ENCODE results near the gene NRG3.

The NRG3 gene

GRCh38 chr10:82922755-82923154 is 1047.8 kb downstream of the NRG3 start:
- no peak for DNase-seq (ENCODE audit: extremely low spot score)
- TF ChIP-seq CTCF (IDR thresholded peaks at IDR 0.05; ENCODE audit: control extremely low read depth, extremely low read depth, low read depth, missing control alignments): no peak
- CTCF ChIA-PET: interaction anchor here (1.2 kb wide), 1 partner anchor 34 kb away, joined by 3 read pairs; no protein-coding TSS in a partner anchor
- POLR2A ChIA-PET: no interaction called here

GRCh38 chr10:82924711-82925110 is 1049.7 kb downstream of the NRG3 start:
- no peak for DNase-seq (ENCODE audit: extremely low spot score)
- ChIA-PET CTCF (no interaction called here), POLR2A (no interaction called here)
- no peak for TF ChIP-seq CTCF (IDR thresholded peaks at IDR 0.05; ENCODE audit: control extremely low read depth, extremely low read depth, low read depth, missing control alignments)

GRCh38 chr10:82925547-82925946 is 1050.6 kb downstream of the NRG3 start:
- no peak for DNase-seq (ENCODE audit: extremely low spot score)
- no peak for TF ChIP-seq CTCF (IDR thresholded peaks at IDR 0.05; ENCODE audit: control extremely low read depth, extremely low read depth, low read depth, missing control alignments)
- ChIA-PET POLR2A (no interaction called here), CTCF (no interaction called here)

GRCh38 chr10:82932451-82932850 is 1057.5 kb downstream of the NRG3 start:
- CTCF ChIA-PET: interaction anchor here (1.4 to 1.5 kb wide), 4 partner anchors 9 to 121 kb away, joined by 3 to 5 read pairs (median 4); no protein-coding TSS in a partner anchor
- no peak for DNase-seq (ENCODE audit: extremely low spot score)
- TF ChIP-seq CTCF (IDR thresholded peaks at IDR 0.05; ENCODE audit: control extremely low read depth, extremely low read depth, low read depth, missing control alignments): no peak
- POLR2A ChIA-PET: no interaction called here

GRCh38 chr10:82934429-82934828 is 1059.4 kb downstream of the NRG3 start:
- peak; percentile 20 for TF ChIP-seq CTCF (IDR thresholded peaks at IDR 0.05; ENCODE audit: control extremely low read depth, extremely low read depth, low read depth, missing control alignments)
- ChIA-PET CTCF (no interaction called here), POLR2A (no interaction called here)
- no peak for DNase-seq (ENCODE audit: extremely low spot score)

- DNase-seq (ENCODE audit: extremely low spot score): no peak
- CTCF ChIA-PET: no interaction called here
- no peak for TF ChIP-seq CTCF (IDR thresholded peaks at IDR 0.05; ENCODE audit: control extremely low read depth, extremely low read depth, low read depth, missing control alignments)
- POLR2A ChIA-PET: no interaction called here
Measured at GRCh38 chr10:82934947-82935346, 1060.0 kb downstream of the NRG3 start.

GRCh38 chr10:82938331-82938730 is 1063.3 kb downstream of the NRG3 start:
- CTCF ChIA-PET: interaction anchor here (0.8 to 1.6 kb wide), 6 partner anchors 8 to 933 kb away, joined by 3 to 6 read pairs (median 3); no protein-coding TSS in a partner anchor
- no peak for TF ChIP-seq CTCF (IDR thresholded peaks at IDR 0.05; ENCODE audit: control extremely low read depth, extremely low read depth, low read depth, missing control alignments)
- DNase-seq (ENCODE audit: extremely low spot score): no peak
- POLR2A ChIA-PET: no interaction called here

Data from GM10248 (cell line).